Measurements from ENCODE around the gene TAGAP. TPM values are rescaled to one million over a fixed set of nuclear protein-coding genes. Genes with fewer than 3 reads are reported as not detected.

The TAGAP gene
- total and polyA plus RNA-seq, 9 of the 15 experiments (the other 6 are each of a cell fraction or from before 2014, with no cell fraction given) = 0.07 TPM; not detected in 8

DNA sequence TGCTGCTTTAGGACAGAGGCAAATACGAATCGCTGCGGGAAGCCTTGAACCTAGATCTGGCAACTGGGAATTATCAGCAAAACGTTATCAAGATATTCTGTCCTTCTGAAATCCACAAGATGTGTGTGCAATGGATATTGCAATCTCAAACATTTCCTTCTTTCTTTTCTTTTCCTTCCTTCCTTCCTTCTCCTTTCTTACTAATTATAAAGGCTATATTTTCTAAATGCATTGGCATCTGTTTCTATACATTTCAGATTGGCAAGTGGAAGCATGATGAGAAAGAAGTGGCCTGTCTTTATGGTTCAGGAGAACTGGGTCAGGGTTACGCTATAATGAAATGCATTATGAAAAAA, 2.0 kb downstream of the TAGAP start (continued):
- TF ChIP-seq CEBPG (CRISPR knock-in tag; IDR thresholded peaks at IDR 0.05) (no peak), CEBPG (tag; conservative IDR thresholded peaks at IDR 0.05 in 1 of 2, IDR thresholded peaks at IDR 0.05 in 1 of 2) (0 out of 4 replicates have a peak, but pooled peaks of 1 of the 2 experiments have one; percentile 12), RBFOX2 (IDR thresholded peaks at IDR 0.05; ENCODE audit: low read depth, low read length) (no peak)
- TF ChIP-seq, protein P1, sequence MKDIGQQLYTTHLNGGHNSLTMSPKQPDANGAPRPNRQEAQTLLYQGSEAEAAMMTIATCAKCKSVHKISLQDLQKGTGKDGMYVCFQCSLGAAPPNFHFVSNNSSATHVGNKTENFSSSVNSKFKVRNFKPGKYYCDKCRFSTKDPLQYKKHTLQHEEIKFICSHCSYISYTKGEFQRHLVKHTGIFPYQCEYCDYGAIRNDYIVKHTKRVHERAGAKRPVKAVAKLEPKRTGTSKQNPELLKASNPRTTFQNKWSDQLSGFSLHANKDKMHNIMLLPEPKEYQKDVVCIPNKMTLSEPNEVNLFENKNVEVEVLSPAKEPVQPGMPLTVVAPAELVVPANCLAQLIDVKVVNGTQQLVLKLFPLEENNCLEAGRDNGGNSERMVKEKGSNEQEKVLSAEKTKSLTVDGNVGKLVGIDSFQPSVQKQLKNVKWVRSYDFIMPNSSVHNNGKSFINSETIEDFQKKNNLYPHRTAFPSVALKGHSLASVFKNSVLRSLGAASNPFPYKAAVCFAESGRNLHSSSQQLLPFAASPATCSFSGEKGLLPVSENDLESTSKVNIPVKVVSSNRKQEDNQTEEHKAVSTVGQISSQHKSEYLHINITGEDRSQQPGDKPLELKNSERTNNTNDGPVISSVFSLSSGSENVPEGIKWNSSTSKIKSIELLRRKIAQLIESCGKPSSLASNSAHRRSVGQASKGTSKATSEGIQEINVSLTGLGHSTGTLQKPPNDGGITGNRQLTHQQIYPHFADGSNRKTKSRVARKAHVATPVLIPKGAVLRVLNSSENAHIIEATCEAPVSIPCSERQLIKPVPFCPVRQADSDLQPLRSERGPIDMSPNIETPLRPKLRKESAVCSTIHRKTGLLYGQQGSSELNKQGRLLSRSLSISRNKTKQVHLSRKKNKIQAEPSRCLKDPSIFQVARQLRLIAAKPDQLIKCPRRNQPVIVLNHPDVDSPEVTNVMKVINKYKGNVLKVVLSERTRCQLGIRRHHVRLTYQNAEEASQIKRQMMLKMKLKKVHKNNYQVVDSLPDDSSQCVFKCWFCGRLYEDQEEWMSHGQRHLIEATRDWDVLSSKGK (CRISPR knock-in tag; IDR thresholded peaks at IDR 0.05) = no peak

DNA sequence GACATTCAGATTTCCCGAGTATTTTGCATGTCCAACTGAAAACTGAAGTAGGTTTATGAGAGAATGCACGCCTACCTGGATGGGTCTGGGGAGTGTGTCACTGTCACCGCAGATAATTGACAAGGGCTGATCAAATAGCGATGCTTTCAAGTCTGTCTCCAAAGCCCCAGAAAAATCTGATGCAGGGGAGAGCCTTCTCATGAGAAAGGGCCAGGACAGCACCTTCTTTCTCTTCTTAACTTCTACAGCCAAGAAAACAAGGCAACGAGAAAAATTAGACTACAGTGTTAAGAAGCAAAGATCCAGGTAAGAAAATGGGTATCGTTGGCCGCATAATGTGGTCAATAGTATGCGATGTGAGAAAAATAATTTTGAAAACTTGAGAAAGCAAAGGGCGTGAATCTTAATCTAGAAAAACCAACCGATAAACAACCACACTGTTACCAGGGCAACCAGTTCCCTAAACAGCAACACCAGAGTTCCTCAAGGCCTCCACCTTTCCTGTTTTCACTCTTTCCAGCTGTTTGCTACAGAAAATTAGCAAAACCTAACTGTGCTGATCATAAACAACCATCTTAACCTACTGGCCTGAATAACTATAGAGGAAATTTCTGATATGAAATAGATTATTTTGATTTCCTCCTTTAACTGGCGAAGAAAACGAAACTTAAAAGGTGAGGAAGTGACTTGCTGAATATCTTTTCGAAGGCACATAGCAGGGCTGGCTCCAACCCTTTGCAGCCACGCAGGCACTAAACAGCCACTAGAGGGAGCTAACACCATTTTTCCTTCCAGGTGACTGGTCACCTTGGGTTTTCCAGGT, 2.6 kb downstream of the TAGAP start:
- no peaks in the 10 kb centered on the region for H3K4me1 ChIP-seq (replicated peaks in 1 of 2; ENCODE audit: control insufficient read depth in 2 of 2, insufficient read depth in 2 of 2, low read length in 2 of 2)
- in situ Hi-C loops (cut with MboI) = loop anchor here (5.0 kb wide), 1 partner anchor 60 kb away; no protein-coding TSS in a partner anchor
- H3K36me3 ChIP-seq (ENCODE audit: control insufficient read depth, insufficient read depth, low read length) = no peaks in the 10 kb centered on the region
- TF ChIP-seq CAMTA2 (CRISPR knock-in tag; conservative IDR thresholded peaks at IDR 0.05) = no peak
- TF ChIP-seq, protein P2, sequence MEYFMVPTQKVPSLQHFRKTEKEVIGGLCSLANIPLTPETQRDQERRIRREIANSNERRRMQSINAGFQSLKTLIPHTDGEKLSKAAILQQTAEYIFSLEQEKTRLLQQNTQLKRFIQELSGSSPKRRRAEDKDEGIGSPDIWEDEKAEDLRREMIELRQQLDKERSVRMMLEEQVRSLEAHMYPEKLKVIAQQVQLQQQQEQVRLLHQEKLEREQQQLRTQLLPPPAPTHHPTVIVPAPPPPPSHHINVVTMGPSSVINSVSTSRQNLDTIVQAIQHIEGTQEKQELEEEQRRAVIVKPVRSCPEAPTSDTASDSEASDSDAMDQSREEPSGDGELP (CRISPR knock-in tag; IDR thresholded peaks at IDR 0.05; ENCODE audit: borderline replicate concordance) = peak; percentile 32; the same call in 1 of the 2 replicates
- TF ChIP-seq, protein P3, sequence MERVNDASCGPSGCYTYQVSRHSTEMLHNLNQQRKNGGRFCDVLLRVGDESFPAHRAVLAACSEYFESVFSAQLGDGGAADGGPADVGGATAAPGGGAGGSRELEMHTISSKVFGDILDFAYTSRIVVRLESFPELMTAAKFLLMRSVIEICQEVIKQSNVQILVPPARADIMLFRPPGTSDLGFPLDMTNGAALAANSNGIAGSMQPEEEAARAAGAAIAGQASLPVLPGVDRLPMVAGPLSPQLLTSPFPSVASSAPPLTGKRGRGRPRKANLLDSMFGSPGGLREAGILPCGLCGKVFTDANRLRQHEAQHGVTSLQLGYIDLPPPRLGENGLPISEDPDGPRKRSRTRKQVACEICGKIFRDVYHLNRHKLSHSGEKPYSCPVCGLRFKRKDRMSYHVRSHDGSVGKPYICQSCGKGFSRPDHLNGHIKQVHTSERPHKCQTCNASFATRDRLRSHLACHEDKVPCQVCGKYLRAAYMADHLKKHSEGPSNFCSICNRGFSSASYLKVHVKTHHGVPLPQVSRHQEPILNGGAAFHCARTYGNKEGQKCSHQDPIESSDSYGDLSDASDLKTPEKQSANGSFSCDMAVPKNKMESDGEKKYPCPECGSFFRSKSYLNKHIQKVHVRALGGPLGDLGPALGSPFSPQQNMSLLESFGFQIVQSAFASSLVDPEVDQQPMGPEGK (CRISPR knock-in tag; IDR thresholded peaks at IDR 0.05; ENCODE audit: borderline replicate concordance) = no peak
- TF ChIP-seq ZNF444 (CRISPR knock-in tag; IDR thresholded peaks at IDR 0.05) = no peak
- no peak for TF ChIP-seq XRCC5 (IDR thresholded peaks at IDR 0.05; ENCODE audit: low read depth, low read length)
- no peak for TF ChIP-seq ZNF436 (CRISPR knock-in tag; IDR thresholded peaks at IDR 0.05)
- no peak for TF ChIP-seq TAF9B (IDR thresholded peaks at IDR 0.05; ENCODE audit: partially characterized antibody)
- TF ChIP-seq ZNF224 (CRISPR knock-in tag; IDR thresholded peaks at IDR 0.05) = no peak
- TF ChIP-seq RBM25 (IDR thresholded peaks at IDR 0.05; ENCODE audit: low read depth, low read length, severe bottlenecking) = no peak

More for the DNA sequence above, 2.6 kb downstream of the TAGAP start:
- H3K9me3 ChIP-seq (replicated peaks; ENCODE audit: control insufficient read depth, insufficient read depth, low read depth, low read length) = no peaks in the 10 kb centered on the region
- H3K4me2 ChIP-seq (ENCODE audit: insufficient read depth, low read length) = peak overlapping the region; percentile 11; the same call in 1 of the 2 replicates
- WGBS (ENCODE audit: insufficient coverage, low coverage, missing lambda C conversion rate) = 25% methylated on average over 14 of the region's 14 CpGs
- H4K20me1 ChIP-seq (replicated peaks; ENCODE audit: control insufficient read depth, insufficient read depth, low read length) = no peaks in the 10 kb centered on the region
- H3K27ac ChIP-seq (ENCODE audit: extremely low read depth, low read depth, low read length) = no peak overlapping the region
- CTCF ChIA-PET (ENCODE audit: low intra/inter-chr PET ratio) = interaction anchor here (0.5 to 2.1 kb wide), 5 partner anchors 55 to 394 kb away, joined by 3 to 14 read pairs (median 4); no protein-coding TSS in a partner anchor
- no peak overlapping the region for H3K9ac ChIP-seq (ENCODE audit: insufficient read depth in 1 of 2, low read depth in 2 of 2, low read length in 2 of 2)
- DNase-seq (ENCODE audit: extremely low read depth in 1 of 4, low spot score in 3 of 4) (peak; percentile 76 to 86 (median 82)), FAIRE-seq (peak; percentile 92), ATAC-seq (peak; percentile 97)
- no TSS peak for BruUV-seq (replicated peaks)
- POLR2A ChIA-PET = interaction anchor here (0.6 to 1.5 kb wide), 3 partner anchors 21 to 279 kb away, joined by 3 to 5 read pairs (median 3); no protein-coding TSS in a partner anchor
- no peaks in the 10 kb centered on the region for H3K9me1 ChIP-seq (ENCODE audit: control insufficient read depth, insufficient read depth, low read length)
- H3K4me3 ChIP-seq = no peak overlapping the region
- peaks cover 53 to 59% of the 10 kb centered on the region in 2 experiments for H3K27me3 ChIP-seq (ENCODE audit: control insufficient read depth in 2 of 2, insufficient read depth in 2 of 2, low read length in 2 of 2)
- intact Hi-C loops (cut with micrococcal nuclease) = loop anchor here (1.0 to 5.0 kb wide), 3 partner anchors 62 to 340 kb away; no protein-coding TSS in a partner anchor
- H3K79me2 ChIP-seq (ENCODE audit: control insufficient read depth, insufficient read depth, low read length) = no peaks in the 10 kb centered on the region
- peak overlapping the region; percentile 42; the same call in 1 of the 2 replicates for H2AFZ ChIP-seq (ENCODE audit: low read depth, low read length)
